GM12892 (cell line): ENCODE measurements around the gene GCLC.

Experiments
- POLR2A ChIP-seq: IDR thresholded peaks from 2 replicates; pipeline ENCODE4 v1.6.1; 2011; ENCODE audit warnings: low read depth, low read length, control low read depth
- TAF1 ChIP-seq: IDR thresholded peaks from 2 replicates; pipeline ENCODE4 v1.6.1; 2011; ENCODE audit warnings: low read depth, mild to moderate bottlenecking, control low read depth, low read length, borderline replicate concordance

- no peak for TF ChIP-seq POLR2A
- TF ChIP-seq TAF1: no peak
Observed at GRCh38 chr6:53479871-53480270, 65.0 kb downstream of the GCLC start.
